HepG2 (cell line): Measurements from ENCODE around the gene SUSD3. TPM values are rescaled to one million over a fixed set of nuclear protein-coding genes. Genes with fewer than 3 reads are reported as not detected.

Experiments
- GZF1 ChIP-seq: sonication (generic); formaldehyde crosslinking; IDR thresholded peaks from 2 replicates; pipeline ENCODE4 v1.5.1; 2020; ENCODE audit warnings: mild to moderate bottlenecking, missing genetic modification reagents
- KAT8 ChIP-seq: IDR thresholded peaks from 2 replicates; pipeline ENCODE4 v1.6.1; 2016; ENCODE audit warnings: missing genetic modification reagents, missing compliant biosample characterization
- MYNN ChIP-seq: sonication (generic); formaldehyde crosslinking; IDR thresholded peaks from 2 replicates; pipeline ENCODE4 v1.4.0; 2020; ENCODE audit warnings: mild to moderate bottlenecking, low read depth, missing genetic modification reagents
- RFX5 ChIP-seq: IDR thresholded peaks from 2 replicates; pipeline ENCODE4 v1.6.1; 2011; ENCODE audit warnings: low read depth, low read length, improper control_type of control experiment
- STAT5B ChIP-seq: sonication (generic); formaldehyde crosslinking; IDR thresholded peaks from 2 replicates; pipeline ENCODE4 v1.4.0; 2020; ENCODE audit warnings: missing genetic modification reagents
- ZBTB20 ChIP-seq: sonication (generic); formaldehyde crosslinking; IDR thresholded peaks from 2 replicates; pipeline ENCODE4 v1.8.1; 2023; ENCODE audit warnings: missing genetic modification reagents, low read depth, mild to moderate bottlenecking, borderline replicate concordance
- ZNF557 ChIP-seq: sonication (generic); formaldehyde crosslinking; IDR thresholded peaks from 2 replicates; pipeline ENCODE4 v1.4.0; 2020; ENCODE audit warnings: missing genetic modification reagents
- polyA plus RNA-seq, 8 experiments: library from polyadenylated mRNA; depleted of rRNA in 3 of 8; stranded (reverse) in 7 of 8; unstranded in 1 of 8; fragments of >200 nt; fragmentation: Illumina TruSeq in 4 of 8; extraction: Trizol in 4 of 8; gene quantifications; 2 replicates each; pipeline versions ENCODE4 v1.2.1 to v1.2.3, GENCODE V29; 2011 to 2016; ENCODE audit warnings: low read depth in 4 of 8, missing spikeins in 1 of 8, mixed read lengths in 1 of 8; ENCODE audit not compliant: insufficient read depth in 1 of 8
- total RNA-seq, 5 experiments: library from RNA; depleted of rRNA; stranded (reverse); fragments of >200 nt; fragmentation: Illumina TruSeq; extraction: Trizol; gene quantifications; 2 replicates each; pipeline ENCODE4 v1.2.3, GENCODE V29; 2016; ENCODE audit warnings: low read depth in 1 of 5
- TF ChIP-seq, protein P1 (sequence below): sonication (generic); formaldehyde crosslinking; IDR thresholded peaks from 2 replicates; pipeline ENCODE4 v1.9.0; 2022; ENCODE audit warnings: low read depth, missing genetic modification reagents
- TF ChIP-seq, protein P2 (sequence below): sonication (generic); formaldehyde crosslinking; IDR thresholded peaks from 2 replicates; pipeline ENCODE4 v1.8.0; 2022; ENCODE audit warnings: low read depth, missing genetic modification reagents
- TF ChIP-seq, protein P3 (sequence below): IDR thresholded peaks from 2 replicates; pipeline ENCODE4 v1.6.1; 2012; ENCODE audit warnings: low read depth, low read length, improper control_type of control experiment
- TF ChIP-seq, protein P4 (sequence below): sonication (generic); formaldehyde crosslinking; IDR thresholded peaks from 2 replicates; pipeline ENCODE4 v1.4.0; 2020; ENCODE audit warnings: missing genetic modification reagents
- TF ChIP-seq, protein P5 (sequence below): sonication (generic); formaldehyde crosslinking; IDR thresholded peaks from 2 replicates; pipeline ENCODE4 v1.5.0; 2020; ENCODE audit warnings: mild to moderate bottlenecking, missing genetic modification reagents
- TF ChIP-seq, protein P6 (sequence below): sonication (generic); formaldehyde crosslinking; IDR thresholded peaks from 2 replicates; pipeline ENCODE4 v1.5.0; 2020; ENCODE audit warnings: mild to moderate bottlenecking, missing genetic modification reagents
- TF ChIP-seq, protein P7 (sequence below): sonication (generic); formaldehyde crosslinking; IDR thresholded peaks from 2 replicates; pipeline ENCODE4 v1.4.0; 2020; ENCODE audit warnings: missing genetic modification reagents

SUSD3 gene
- total and polyA plus RNA-seq, 2 of the 13 experiments (the other 11 are each of a cell fraction or from before 2014, with no cell fraction given), result 7.0 to 9.1 TPM

DNA sequence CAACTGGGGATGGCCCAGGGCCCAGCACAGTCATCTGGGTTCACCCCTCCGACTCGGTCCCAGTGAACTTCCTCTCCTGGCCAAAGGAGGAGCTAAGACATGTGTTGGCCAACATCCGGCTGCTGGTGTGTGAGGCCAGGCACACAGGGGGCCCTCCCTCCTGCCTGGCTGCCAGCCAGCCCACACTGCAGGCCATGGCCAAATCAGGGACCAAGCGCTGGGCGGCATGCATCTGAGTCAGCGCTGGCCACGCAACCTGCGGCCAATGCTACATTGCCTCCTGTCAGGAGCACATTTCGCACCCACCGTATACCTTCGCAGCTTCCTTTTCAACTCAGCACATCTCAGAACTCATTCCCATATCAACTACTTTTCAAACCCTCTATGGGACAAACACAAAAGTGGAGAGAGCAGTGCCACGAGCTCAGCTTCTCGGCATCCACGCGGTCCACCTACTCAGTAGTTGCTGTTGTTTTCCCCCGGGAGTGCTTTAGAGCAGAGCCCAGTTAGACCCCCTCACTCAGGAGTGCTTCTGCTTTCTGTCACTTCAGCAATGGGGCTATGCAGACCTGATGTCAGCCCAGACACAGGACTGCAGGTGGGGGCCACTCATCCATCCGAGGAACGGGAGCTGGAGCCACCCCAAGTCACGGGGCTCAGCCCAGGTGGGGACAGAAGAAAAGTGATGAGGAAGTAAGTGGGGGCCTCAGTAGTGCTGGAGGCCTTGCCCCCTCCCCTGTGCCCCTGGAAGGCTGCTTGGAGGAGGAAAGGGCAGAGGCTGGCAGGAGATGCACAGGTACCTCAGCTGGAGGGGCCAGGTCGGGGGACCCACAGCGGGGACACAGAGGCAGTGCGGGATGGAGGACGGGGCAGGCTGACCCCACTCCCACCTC, 61.7 kb downstream of the SUSD3 start (continued):
- TF ChIP-seq, protein P1, sequence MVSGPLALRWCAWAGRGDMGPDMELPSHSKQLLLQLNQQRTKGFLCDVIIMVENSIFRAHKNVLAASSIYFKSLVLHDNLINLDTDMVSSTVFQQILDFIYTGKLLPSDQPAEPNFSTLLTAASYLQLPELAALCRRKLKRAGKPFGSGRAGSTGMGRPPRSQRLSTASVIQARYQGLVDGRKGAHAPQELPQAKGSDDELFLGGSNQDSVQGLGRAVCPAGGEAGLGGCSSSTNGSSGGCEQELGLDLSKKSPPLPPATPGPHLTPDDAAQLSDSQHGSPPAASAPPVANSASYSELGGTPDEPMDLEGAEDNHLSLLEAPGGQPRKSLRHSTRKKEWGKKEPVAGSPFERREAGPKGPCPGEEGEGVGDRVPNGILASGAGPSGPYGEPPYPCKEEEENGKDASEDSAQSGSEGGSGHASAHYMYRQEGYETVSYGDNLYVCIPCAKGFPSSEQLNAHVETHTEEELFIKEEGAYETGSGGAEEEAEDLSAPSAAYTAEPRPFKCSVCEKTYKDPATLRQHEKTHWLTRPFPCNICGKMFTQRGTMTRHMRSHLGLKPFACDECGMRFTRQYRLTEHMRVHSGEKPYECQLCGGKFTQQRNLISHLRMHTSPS (CRISPR knock-in tag), result peak; percentile 85; the same call in 1 of the 2 replicates
- TF ChIP-seq KAT8 (CRISPR knock-in tag) (peak; percentile 79), RFX5 (no peak), GZF1 (CRISPR knock-in tag) (no peak), MYNN (CRISPR knock-in tag) (0 out of 2 replicates have a peak, but pooled peaks have one; percentile 37), ZBTB20 (CRISPR knock-in tag) (peak; percentile 61; the same call in 1 of the 2 replicates), STAT5B (CRISPR knock-in tag) (no peak), ZNF557 (CRISPR knock-in tag) (peak; percentile 47; the same call in 1 of the 2 replicates)
- TF ChIP-seq, protein P2, sequence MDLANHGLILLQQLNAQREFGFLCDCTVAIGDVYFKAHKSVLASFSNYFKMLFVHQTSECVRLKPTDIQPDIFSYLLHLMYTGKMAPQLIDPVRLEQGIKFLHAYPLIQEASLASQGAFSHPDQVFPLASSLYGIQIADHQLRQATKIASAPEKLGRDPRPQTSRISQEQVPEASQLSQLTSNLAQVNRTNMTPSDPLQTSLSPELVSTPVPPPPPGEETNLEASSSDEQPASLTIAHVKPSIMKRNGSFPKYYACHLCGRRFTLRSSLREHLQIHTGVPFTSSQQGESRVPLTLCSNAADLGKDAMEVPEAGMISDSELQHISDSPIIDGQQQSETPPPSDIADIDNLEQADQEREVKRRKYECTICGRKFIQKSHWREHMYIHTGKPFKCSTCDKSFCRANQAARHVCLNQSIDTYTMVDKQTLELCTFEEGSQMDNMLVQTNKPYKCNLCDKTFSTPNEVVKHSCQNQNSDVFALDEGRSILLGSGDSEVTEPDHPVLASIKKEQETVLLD (CRISPR knock-in tag), result no peak
- TF ChIP-seq, protein P3, sequence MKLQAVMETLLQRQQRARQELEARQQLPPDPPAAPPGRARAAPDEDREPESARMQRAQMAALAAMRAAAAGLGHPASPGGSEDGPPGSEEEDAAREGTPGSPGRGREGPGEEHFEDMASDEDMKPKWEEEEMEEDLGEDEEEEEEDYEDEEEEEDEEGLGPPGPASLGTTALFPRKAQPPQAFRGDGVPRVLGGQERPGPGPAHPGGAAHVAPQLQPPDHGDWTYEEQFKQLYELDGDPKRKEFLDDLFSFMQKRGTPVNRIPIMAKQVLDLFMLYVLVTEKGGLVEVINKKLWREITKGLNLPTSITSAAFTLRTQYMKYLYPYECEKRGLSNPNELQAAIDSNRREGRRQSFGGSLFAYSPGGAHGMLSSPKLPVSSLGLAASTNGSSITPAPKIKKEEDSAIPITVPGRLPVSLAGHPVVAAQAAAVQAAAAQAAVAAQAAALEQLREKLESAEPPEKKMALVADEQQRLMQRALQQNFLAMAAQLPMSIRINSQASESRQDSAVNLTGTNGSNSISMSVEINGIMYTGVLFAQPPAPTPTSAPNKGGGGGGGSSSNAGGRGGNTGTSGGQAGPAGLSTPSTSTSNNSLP, result no peak
- TF ChIP-seq, protein P4, sequence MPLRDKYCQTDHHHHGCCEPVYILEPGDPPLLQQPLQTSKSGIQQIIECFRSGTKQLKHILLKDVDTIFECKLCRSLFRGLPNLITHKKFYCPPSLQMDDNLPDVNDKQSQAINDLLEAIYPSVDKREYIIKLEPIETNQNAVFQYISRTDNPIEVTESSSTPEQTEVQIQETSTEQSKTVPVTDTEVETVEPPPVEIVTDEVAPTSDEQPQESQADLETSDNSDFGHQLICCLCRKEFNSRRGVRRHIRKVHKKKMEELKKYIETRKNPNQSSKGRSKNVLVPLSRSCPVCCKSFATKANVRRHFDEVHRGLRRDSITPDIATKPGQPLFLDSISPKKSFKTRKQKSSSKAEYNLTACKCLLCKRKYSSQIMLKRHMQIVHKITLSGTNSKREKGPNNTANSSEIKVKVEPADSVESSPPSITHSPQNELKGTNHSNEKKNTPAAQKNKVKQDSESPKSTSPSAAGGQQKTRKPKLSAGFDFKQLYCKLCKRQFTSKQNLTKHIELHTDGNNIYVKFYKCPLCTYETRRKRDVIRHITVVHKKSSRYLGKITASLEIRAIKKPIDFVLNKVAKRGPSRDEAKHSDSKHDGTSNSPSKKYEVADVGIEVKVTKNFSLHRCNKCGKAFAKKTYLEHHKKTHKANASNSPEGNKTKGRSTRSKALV (CRISPR knock-in tag), result peak; percentile 71; the same call in 1 of the 2 replicates
- TF ChIP-seq, protein P5, sequence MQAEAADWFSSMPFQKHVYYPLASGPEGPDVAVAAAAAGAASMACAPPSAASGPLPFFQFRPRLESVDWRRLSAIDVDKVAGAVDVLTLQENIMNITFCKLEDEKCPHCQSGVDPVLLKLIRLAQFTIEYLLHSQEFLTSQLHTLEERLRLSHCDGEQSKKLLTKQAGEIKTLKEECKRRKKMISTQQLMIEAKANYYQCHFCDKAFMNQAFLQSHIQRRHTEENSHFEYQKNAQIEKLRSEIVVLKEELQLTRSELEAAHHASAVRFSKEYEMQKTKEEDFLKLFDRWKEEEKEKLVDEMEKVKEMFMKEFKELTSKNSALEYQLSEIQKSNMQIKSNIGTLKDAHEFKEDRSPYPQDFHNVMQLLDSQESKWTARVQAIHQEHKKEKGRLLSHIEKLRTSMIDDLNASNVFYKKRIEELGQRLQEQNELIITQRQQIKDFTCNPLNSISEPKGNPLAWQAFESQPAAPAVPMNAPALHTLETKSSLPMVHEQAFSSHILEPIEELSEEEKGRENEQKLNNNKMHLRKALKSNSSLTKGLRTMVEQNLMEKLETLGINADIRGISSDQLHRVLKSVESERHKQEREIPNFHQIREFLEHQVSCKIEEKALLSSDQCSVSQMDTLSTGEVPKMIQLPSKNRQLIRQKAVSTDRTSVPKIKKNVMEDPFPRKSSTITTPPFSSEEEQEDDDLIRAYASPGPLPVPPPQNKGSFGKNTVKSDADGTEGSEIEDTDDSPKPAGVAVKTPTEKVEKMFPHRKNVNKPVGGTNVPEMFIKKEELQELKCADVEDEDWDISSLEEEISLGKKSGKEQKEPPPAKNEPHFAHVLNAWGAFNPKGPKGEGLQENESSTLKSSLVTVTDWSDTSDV (CRISPR knock-in tag), result peak; percentile 40; the same call in 1 of the 2 replicates
- TF ChIP-seq, protein P6, sequence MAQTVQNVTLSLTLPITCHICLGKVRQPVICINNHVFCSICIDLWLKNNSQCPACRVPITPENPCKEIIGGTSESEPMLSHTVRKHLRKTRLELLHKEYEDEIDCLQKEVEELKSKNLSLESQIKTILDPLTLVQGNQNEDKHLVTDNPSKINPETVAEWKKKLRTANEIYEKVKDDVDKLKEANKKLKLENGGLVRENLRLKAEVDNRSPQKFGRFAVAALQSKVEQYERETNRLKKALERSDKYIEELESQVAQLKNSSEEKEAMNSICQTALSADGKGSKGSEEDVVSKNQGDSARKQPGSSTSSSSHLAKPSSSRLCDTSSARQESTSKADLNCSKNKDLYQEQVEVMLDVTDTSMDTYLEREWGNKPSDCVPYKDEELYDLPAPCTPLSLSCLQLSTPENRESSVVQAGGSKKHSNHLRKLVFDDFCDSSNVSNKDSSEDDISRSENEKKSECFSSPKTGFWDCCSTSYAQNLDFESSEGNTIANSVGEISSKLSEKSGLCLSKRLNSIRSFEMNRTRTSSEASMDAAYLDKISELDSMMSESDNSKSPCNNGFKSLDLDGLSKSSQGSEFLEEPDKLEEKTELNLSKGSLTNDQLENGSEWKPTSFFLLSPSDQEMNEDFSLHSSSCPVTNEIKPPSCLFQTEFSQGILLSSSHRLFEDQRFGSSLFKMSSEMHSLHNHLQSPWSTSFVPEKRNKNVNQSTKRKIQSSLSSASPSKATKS (CRISPR knock-in tag), result 0 out of 2 replicates have a peak, but pooled peaks have one; percentile 74
- TF ChIP-seq, protein P7, sequence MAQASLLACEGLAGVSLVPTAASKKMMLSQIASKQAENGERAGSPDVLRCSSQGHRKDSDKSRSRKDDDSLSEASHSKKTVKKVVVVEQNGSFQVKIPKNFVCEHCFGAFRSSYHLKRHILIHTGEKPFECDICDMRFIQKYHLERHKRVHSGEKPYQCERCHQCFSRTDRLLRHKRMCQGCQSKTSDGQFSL (CRISPR knock-in tag), result peak; percentile 39; the same call in 1 of the 2 replicates
